AG20443 (cell line): ENCODE measurements around the gene JAG2.

ENCODE experiments used
- DNase-seq: peaks from one replicate; pipeline ENCODE4 v3.0.0; 2012; ENCODE audit warnings: low spot score, mixed read lengths

The JAG2 gene

DNA sequence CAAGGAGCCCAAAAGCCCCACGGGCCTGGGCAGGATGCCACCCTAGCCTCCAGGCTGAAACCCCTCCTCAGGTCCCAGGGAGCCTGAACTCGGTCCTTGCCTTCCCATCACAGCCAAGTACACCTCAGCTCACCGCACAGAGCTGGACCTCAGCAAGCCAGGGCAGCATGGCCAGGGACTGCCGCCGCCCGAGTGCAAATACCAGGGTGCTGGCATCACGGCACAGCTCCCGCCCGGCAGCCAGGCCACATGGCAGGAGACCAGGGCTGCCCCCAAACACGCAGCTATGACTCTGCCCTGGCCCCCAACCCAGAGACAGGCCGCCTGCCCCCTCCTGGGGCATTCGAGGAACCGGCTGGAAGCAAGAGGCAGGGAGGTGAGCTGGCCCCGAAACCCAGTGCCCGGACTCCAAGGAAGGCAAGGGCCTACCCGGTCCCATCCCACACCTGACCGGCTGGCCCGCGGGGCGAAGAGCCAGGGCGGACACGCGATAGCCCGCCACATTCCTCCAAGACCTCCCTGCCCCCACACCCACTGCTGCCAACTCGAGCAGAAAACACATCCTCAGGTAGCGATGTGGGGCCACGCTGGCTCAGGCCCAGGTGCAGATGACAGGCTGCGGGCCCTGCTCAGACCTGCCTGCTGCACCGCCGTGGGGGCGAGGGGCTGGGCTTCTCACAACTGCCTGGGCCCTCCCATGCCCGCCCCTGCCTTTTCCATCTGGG, 2.7 kb downstream of the JAG2 start:
- no peak for DNase-seq

DNA sequence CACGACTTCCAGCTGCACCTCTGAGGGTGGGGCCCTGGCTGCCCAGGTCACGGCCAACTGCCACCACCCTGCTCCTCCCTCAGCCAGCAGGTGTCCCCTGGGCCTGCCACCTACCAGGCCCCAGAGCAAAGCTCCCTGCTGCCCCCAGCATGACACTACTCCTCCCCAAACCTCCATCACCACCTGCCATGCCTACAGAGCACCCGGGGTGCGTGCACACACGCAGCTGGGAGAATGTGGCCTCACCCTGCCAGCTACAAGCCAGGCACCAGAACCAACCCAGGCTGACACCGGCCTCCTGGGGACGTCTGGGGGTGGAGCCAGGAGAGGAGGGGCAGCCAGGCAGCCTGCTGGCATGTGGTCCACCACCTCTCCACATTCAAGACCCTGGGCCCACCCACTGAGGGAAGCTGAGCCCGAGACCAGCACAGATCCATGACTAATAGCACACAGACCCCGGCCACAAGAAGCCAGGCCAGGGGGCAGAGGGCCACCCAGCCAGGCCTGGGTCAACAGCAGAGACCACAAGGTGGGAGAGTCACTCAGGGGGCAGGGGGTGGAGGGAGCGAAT, 3.4 kb downstream of the JAG2 start:
- no peak for DNase-seq

DNA sequence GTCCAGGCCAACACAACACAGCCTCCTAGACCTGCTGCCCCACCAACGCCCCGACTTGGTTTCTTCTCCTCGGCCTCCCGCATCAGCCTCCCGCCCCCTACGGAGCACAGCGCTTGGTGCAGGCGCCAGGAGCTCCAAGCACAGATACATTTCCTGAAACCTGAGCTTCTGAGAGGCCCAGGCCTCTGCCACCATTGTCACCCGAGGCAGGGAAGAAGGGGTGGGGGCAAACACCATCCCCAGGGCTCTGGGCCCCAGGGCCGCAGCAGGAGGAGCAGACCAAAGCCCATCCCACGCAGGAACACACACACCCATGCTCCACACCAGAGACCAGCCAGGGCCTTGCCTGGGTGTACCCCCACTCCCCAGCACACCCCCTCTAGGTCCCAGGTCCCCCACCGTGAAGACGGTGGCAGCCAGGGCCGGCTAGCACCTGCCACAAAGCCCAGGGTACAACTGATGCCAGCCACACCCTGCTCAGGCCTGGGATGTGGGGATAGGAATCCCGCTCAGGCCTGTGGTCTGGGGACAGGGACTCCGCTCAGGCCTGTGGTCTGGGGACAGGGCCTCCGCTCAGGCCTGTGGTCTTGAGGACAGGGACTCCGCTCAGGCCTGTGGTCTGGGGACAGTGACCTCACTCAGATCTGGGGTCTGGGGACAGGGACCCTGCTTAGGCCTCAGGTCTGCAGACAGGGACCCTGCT, 5.4 kb downstream of the JAG2 start:
- DNase-seq: no peak

DNA sequence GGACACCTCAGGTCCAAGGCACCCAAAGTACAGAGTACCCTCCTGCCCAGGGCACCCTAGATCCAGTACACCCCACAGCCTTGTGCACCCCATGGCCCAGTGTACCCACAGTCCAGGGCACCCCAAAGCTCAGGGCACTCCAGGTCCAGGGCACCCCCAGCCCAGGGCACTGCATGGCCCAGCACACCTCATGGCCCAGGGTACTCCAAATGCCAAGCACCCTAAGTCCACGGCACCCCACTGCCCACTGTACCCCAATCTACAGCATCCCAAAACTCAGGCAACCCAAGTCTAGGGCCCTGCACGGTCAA, 6.0 kb downstream of the JAG2 start:
- DNase-seq: no peak

DNA sequence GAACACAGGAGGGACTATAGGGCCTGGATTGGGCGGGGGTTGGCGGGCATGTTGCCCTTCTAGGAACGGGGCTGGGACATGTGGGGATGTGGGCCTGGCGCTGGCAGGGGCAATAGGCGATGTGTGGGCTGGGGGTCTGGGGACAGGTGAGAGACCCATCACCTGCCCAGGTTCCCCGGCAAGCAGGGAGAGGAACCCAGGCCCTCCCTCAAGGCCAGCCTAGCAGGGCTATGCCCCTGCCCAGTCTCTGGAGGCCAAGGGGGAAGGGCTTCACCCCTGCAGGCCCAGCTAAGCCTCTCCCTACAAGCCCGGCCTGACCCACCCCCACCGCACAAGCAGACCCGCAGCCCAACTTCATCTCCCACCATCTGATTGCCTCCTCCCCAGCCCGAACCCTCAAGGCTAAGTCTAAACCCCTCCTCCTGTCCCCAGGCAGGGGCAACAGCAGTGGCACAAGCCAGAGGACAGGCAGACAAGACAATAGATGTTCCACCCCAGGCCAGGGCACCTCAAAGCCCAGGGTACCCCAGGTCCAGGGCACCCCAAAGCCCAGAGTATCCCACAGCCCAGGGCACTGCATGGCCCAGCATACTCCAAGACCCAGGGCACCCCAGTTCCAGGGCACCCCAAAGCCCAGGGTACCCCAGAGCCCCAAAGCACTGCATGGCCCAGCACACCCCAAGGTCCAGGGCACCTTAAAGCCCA, 6.5 kb downstream of the JAG2 start:
- peak; percentile 61 for DNase-seq

DNA sequence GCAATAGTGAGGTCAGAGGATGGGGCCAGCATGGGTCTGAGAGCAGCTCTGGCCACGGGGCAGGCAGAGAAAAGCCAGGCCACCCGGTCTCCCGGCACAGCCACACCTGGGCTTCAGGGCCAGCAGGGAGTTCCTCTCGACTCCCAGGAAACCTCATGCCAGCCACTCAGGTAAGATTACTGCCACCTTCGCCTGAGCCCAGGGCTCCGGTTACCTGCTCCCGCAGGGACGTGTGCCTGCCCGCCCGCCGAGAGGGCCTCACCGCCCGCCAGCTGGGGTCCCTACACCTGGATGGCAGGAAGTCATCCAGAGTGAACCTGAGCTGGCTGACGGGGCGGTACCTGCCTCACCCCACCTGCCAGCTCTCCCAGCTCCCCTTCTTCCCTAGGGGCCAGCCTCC, 7.3 kb downstream of the JAG2 start:
- no peak for DNase-seq

DNA sequence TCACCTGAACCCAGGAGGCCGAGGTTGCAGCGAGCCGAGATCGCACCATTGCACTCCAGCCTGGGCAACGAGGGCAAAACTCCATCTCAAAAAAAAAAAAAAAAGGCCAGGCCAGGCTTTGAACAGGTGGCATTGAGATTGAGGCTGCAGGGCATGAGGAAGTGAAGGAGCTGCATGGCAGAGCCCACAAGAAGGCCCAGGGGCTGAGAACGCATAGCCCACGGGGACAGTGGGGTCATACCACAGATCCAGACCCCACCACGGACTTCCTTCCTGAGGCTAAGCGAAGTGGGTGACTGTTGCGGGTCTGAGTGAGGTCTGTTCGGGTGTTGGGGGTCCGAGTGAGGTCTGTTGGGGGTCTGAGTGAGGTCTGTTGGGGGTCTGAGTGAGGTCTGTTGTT, 7.8 kb downstream of the JAG2 start:
- DNase-seq: no peak

DNA sequence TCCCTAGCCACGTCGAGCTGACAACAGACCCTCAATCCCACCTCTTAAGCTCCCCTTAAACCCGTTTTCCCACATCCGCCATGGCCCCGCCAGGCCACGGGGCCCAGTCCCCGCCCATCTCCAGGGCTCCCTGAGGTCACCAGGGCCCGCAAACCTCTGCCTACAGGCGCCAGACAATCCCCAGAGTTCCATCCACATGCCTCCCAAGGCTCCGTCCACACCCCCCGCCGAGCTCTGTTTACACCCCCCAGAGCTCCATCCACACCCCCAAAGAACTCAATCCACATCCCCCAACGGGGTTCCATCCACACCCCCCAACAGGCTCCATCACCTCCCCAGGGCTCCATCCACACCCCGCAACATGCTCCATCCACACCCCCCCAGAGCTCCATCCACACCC, 9.2 kb downstream of the JAG2 start:
- DNase-seq: no peak

DNA sequence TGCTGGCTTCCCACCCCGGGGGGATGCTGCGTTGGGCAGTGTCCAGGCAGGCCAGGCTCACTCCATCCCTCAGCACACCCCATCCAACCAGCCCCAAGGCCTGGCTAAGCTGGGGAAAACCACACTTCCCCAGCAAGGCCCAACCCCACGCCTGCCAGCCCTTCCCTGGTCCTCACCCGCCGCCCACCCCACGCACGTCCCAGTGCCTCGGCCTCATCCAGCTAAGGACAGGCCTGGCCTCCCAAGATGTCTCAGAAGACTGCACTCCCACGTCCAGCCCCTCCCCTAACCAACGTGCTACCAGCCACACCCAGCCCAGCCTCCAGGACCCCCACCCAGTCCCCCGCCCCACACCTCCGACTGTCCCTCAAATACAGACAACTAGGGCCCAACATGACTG, 9.8 kb downstream of the JAG2 start:
- no peak for DNase-seq

DNA sequence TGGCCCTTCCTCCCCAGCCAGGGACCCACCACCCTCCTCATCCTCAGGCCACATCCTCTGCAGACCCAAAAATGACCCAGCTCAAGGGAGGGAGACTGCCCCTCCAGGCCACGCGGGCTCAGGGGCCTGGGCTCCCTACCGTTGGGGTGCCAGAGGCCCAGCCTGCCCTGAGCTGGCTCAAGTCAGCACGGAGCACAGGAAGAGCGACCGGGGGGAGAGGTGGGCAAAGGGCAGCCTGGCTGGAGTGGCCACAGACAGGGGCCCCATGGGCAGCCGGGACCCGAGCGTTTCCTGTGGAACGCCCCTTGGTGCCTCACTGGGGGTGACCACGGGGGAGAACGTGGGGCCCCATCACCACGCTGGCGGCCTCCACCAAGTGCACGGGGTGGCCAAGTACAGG, 10.7 kb downstream of the JAG2 start:
- no peak for DNase-seq

DNA sequence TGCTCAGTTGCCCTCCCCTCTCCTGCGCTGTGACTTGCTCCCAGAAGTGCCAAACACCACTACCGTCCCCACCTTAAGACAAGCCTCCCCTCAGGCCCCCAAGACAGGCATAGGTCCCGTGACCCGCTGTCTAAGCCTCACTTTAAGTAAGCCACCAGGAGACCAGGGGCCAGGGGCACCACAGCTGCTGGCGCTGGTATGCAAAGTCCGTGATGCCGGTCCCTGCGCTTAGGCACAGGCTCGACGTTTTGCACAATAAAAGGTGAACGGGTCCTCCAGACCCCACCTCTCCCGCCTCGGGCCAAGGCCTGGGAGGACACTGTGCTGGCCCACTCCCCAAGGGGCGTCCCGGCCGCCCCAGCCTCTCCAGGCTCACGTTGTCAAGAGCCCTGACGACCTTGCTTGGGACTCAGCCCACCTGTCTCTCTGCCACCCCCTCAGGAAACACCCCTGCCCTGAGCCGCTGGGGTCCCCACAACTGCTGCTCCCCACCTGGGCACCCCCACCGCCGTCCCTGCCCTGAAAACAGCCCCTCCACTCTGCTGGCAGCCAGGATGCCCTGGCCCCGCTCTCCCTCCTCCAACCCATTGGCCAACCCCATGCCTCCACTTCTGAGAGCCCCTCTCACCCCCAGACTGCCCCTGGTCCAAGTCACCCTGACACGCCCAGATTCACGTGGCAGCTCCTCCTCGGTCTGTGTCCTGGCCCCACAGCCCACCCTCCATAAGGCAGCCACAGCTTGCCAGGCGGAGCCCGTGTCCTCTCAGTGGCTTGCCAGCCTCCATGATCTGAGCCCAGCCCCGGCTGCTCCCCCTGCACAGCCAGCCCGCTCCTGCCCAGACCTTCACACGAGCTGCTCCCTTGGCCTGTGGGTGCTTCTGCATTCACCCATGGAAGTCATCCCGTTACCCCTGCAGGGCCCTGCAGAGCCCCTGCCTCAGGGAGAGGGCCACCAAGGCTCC, 11.9 kb downstream of the JAG2 start:
- DNase-seq: no peak

DNA sequence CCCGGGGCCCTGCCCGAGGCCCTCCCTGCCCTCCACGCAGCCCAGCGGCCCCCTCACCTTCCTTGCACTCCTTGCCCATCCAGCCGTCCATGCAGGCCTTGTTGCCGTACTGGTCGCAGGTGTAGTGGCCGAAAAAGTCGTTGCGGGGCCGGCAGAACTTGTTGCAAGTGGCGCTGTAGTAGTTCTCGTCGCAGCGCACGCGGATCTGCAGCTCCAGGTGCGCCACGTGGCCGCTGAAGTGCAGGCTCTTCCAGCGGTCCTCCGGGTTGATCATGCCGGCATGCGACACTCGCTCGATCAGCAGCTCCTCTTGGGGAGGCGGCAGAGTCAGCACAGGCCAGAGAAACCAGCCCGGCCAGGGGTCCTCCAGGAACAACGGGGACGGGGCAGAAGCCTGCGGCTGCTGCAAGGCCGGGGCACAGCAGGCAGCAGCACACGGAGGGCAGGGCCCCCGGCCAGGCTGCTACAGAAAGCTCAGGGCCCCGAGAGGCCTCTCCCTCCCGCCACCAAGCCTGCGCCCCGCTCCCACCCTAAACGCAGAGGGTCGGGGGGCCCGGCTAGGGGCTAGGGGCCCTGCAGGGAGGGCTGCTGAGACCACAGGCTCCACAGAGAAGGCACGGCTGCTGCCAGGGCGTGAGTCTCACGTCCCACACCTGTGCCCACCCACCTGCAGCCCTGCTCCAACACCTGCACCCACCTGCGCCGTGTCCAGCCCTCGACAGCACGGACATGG, 12.7 kb downstream of the JAG2 start:
- DNase-seq: no peak

DNA sequence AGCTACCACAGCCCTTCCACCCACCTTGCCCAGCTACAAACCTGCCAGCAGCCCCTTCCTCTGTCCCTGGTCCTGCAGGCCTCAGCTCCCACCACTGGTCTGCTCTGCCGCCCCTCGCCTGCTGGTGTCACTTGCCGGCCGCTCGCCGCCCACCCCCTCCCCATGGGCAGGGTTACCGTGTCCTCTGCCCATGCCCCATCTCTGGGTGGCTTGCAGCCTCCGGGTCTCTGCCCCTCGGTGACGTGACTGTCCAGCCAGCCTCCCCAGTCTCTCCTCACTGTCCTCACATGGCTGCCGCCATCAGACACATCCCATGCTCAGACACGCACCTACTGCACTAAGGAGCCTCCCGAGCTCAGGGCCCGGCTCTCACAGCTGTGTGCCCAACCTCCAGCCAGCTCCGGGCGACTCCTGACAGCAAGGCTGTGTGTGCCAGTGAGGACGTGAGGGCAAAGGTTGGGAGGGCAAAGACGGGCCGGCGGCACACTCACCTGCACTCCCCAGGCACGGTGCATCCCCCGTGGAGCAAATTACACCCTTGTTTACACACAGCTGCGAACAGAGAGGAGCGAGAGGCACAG, 13.4 kb downstream of the JAG2 start:
- no peak for DNase-seq

DNA sequence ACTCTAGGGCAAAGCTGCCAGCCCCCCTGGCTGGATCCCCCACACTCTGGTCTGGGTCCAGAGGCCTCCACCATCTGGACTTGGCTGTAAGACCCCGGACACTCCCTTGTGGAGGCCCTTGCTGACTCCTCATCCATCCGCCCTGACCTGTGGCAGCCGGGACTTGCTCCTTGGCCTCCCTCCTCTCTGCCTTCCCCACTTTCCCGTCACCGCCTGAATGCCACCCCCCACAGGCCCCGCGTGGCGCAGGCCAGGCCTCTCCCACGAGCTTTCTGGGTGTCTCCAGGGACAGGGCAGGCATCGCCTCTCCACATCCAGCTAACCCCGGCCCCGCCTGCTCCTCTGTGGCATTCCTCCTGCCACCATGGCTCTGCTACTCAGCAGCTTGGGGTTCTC, 14.1 kb downstream of the JAG2 start:
- peak; percentile 57 for DNase-seq

DNA sequence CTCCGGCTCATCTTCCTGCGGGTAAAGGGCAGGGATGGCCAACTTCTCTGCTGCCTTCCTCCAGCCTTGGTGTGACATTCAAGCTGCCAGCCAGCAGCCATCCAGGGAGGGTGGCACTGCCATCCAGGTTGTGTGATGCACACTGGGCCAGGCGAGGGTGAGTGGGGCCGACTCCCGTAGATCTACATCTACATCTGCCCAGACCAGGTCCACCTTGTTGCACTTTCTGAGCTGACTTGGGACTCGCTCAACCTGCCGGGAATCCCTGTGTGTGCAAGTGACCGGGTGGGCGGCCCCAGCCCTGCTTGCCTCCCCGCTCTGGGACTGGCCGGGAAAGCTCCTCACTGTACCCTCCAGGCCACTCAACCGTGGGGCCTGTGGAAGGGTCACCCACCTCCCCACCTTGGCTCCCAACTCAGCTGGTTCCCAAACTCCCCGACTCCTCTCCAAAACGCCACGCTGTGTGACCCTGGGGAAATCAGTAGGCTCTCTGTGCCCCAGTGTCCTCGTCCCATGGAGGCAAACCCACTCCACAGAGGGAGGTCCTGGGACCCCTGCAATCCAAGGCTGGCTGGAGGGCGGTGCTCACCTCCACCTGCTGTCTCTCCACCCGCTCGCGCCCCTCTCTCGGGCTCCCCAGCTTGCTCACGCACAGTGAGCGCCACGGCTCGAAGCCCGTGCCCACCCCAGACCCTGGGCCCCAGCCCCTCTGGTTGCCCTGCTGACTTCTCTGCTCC, 14.7 kb downstream of the JAG2 start:
- no peak for DNase-seq

DNA sequence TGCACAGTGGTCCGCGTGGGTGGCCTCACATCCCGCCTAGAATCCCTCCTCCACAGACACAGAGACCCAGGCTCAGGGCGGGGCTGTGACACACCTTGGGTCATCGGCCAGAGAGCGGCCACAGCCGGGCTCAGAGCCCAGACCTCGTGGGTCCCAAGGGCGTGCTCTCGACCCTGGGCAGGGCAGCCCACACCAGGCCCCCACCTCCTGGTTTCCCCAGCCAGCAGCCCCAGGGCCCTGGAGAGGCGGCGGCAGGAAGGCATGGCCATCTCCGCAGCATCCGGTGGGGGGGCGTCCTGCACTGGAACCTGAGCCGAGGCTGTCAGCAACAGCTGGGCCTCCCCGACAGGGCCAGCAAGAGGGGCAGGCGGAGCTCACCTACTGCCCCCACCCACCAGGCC, 15.2 kb downstream of the JAG2 start:
- DNase-seq: no peak

DNA sequence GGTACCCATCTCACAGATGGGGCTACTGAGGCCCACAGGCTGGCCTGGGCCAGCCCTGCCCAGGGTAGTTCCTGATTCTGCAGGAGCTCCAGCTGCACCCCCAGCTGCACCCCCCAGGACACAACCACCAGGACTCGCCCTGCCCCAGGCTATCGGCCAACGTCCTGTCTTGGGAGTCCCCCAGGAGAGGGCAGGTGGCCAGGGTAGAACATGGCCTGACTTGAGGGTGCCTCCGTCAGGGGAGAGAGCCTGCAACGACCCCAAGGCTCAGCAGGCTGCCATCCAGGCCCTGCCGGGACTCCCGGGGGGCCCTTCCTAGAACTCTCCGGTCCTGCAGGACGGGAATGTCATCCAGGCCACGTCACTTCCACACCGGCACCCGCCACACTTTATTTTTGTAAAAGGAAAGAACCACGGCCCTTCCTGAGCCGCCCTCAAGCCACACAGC, 15.8 kb downstream of the JAG2 start:
- no peak for DNase-seq

DNA sequence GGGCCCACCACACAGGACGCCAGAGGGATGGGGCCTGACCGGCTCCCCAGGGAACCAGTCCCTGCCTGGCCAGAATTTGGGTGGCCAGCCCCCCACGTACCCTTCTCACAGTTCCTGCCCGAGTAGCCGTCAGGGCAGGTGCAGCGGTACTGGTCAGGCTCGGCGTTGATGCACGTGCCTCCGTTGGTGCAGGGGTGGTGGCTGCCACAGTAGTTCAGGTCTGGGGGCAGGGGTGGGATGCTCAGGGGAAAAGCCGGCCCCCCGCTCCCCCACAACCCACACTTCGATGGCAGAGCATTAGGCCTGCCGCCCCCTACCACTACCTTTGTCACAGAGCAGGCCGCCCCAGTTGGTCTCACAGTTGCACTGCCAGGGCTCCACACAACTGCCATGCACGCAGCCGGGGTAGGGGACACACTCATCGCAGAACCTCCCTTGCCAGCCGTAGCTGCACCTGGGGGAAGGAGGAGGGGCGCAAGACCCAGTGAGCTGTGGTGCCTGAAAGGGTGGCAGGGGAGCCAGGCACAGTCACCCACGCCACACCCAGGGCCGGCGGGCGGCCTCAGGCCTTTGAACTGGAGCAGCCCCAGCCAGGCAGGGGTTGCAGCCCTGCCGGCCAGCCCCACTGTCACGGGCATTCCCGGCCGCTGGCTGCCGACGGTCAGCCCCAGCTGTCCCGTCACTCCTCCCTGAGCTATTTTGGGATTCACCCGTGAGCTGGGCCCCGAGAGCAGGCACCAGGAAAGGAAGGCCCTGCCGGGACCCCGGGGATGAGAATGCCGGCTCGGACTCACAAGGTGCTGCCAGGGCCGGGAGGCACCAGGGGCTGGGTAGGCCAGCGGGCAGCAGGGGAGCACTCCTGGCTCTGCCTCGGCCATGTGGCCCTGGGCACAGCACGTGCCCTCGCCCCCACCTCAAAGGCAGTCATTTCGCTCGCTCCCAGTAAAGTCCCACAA, 16.5 kb downstream of the JAG2 start:
- no peak for DNase-seq
